Peyer's patch (tissue), 4 donors: ENCODE results near the gene SLC29A4.

Source experiments
- CTCF ChIP-seq, 6 experiments: fragments of 450-650 bp in 4 of 6; fragments of 200-600 bp in 2 of 6; sonication (generic) in 1 of 6; IDR thresholded peaks; one replicate each; pipeline ENCODE4 v1.5.1; 2017 to 2019; ENCODE audit warnings: antibody characterized with exemption in 6 of 6, mild to moderate bottlenecking in 3 of 6, moderate library complexity in 1 of 6
- POLR2A ChIP-seq, 2 donors: fragments of 450-650 bp; IDR thresholded peaks; one replicate each; pipeline ENCODE4 v1.5.1; 2017; ENCODE audit warnings: antibody characterized with exemption in 2 of 2, mild to moderate bottlenecking in 2 of 2, moderate library complexity in 2 of 2

GRCh38 chr7:5332579-5332978 lies 49.8 kb downstream of the SLC29A4 start:
- TF ChIP-seq CTCF (IDR thresholded peaks at IDR 0.05), result no peak
- no peak for TF ChIP-seq POLR2A (IDR thresholded peaks at IDR 0.05)
